HUES6 (cell line): ENCODE data around the gene SKA3.
"Not testable (repeated sequence)": the region's sequence is repeated elsewhere in the genome, so short reads cannot be mapped to it uniquely, and the experiment has no call there.

ENCODE experiments used
- H3K27ac ChIP-seq: 2 replicates; pipeline ENCODE4 v1.7.0; 2013; ENCODE audit warnings: low read depth, mild to moderate bottlenecking, low read length, inconsistent platforms
- H3K27me3 ChIP-seq: 2 replicates; pipeline ENCODE4 v1.6.1; 2013; ENCODE audit warnings: low read length; ENCODE audit not compliant: control insufficient read depth, insufficient read depth
- H3K36me3 ChIP-seq: 2 replicates; pipeline ENCODE4 v1.6.1; 2013; ENCODE audit warnings: low read length; ENCODE audit not compliant: control insufficient read depth, insufficient read depth
- H3K4me1 ChIP-seq: 2 replicates; pipeline ENCODE4 v1.6.1; 2013; ENCODE audit warnings: low read length; ENCODE audit not compliant: control insufficient read depth, insufficient read depth
- H3K4me3 ChIP-seq: 2 replicates; pipeline ENCODE4 v1.5.1; 2013; ENCODE audit warnings: low read depth, low read length
- H3K9ac ChIP-seq: one replicate; pipeline ENCODE4 v1.6.1; 2013; ENCODE audit warnings: mild to moderate bottlenecking, low read length
- H3K9me3 ChIP-seq: 2 replicates; pipeline ENCODE4 v1.6.1; 2013; ENCODE audit warnings: low read depth, low read length; ENCODE audit not compliant: control insufficient read depth, insufficient read depth

Gene SKA3

GRCh38 chr13:21135833-21136232 is 40.5 kb downstream of the SKA3 start:
- not testable (repeated sequence) for H3K4me3 ChIP-seq, H3K9ac ChIP-seq, H3K4me1 ChIP-seq, H3K27me3 ChIP-seq, H3K27ac ChIP-seq, H3K36me3 ChIP-seq, H3K9me3 ChIP-seq

GRCh38 chr13:21134475-21134874 is 41.9 kb downstream of the SKA3 start:
- Histone ChIP-seq H3K36me3 (no peaks in the 10 kb centered on the region), H3K27me3 (no peaks in the 10 kb centered on the region), H3K9ac (no peak overlapping the region), H3K4me3 (no peak overlapping the region), H3K4me1 (peaks cover under 1% of the 10 kb centered on the region; the same call in 1 of the 2 replicates), H3K9me3 (no peaks in the 10 kb centered on the region), H3K27ac (no peak overlapping the region)

- no peak overlapping the region for H3K27ac ChIP-seq
- no peaks in the 10 kb centered on the region for H3K27me3 ChIP-seq
- no peaks in the 10 kb centered on the region; the same call in 1 of the 2 replicates for H3K4me1 ChIP-seq
- H3K9ac ChIP-seq: no peak overlapping the region
- H3K4me3 ChIP-seq: no peak overlapping the region
- no peaks in the 10 kb centered on the region for H3K9me3 ChIP-seq
- H3K36me3 ChIP-seq: no peaks in the 10 kb centered on the region
Observed at GRCh38 chr13:21133077-21133476, 43.3 kb downstream of the SKA3 start.

GRCh38 chr13:21130116-21130515 is 46.2 kb downstream of the SKA3 start:
- Histone ChIP-seq H3K27me3 (no peaks in the 10 kb centered on the region), H3K9ac (no peak overlapping the region), H3K27ac (no peak overlapping the region), H3K36me3 (no peaks in the 10 kb centered on the region), H3K4me1 (peaks cover 4% of the 10 kb centered on the region; the same call in 1 of the 2 replicates), H3K4me3 (no peak overlapping the region), H3K9me3 (no peaks in the 10 kb centered on the region)

GRCh38 chr13:21124852-21125251 is 51.5 kb downstream of the SKA3 start:
- Histone ChIP-seq H3K36me3 (no peaks in the 10 kb centered on the region), H3K27ac (no peak overlapping the region; the same call in 1 of the 2 replicates), H3K4me3 (no peak overlapping the region), H3K4me1 (peaks cover 15% of the 10 kb centered on the region), H3K9me3 (no peaks in the 10 kb centered on the region), H3K27me3 (no peaks in the 10 kb centered on the region), H3K9ac (no peak overlapping the region)

GRCh38 chr13:21123956-21124355 is 52.4 kb downstream of the SKA3 start:
- no peaks in the 10 kb centered on the region for H3K27me3 ChIP-seq
- peaks cover 15% of the 10 kb centered on the region for H3K4me1 ChIP-seq
- no peak overlapping the region for H3K9ac ChIP-seq
- no peaks in the 10 kb centered on the region for H3K9me3 ChIP-seq
- H3K36me3 ChIP-seq: no peaks in the 10 kb centered on the region
- H3K27ac ChIP-seq: no peak overlapping the region
- no peak overlapping the region for H3K4me3 ChIP-seq

- no peak overlapping the region for H3K4me3 ChIP-seq
- H3K36me3 ChIP-seq: no peaks in the 10 kb centered on the region
- H3K27me3 ChIP-seq: no peaks in the 10 kb centered on the region
- H3K9ac ChIP-seq: no peak overlapping the region
- peaks cover 6% of the 10 kb centered on the region; the same call in 1 of the 2 replicates for H3K9me3 ChIP-seq
- H3K4me1 ChIP-seq: peaks cover 15% of the 10 kb centered on the region
- no peak overlapping the region for H3K27ac ChIP-seq
Observed at GRCh38 chr13:21121616-21122015, 54.7 kb downstream of the SKA3 start.

GRCh38 chr13:21120191-21120590 is 56.2 kb downstream of the SKA3 start:
- no peaks in the 10 kb centered on the region for H3K36me3 ChIP-seq
- peaks cover 11% of the 10 kb centered on the region for H3K4me1 ChIP-seq
- H3K27ac ChIP-seq: no peak overlapping the region
- H3K4me3 ChIP-seq: no peak overlapping the region
- peaks cover 6% of the 10 kb centered on the region; the same call in 1 of the 2 replicates for H3K9me3 ChIP-seq
- no peak overlapping the region for H3K9ac ChIP-seq
- no peaks in the 10 kb centered on the region for H3K27me3 ChIP-seq

GRCh38 chr13:21119526-21119925 is 56.8 kb downstream of the SKA3 start:
- H3K9me3 ChIP-seq: peaks cover 6% of the 10 kb centered on the region; the same call in 1 of the 2 replicates
- no peak overlapping the region for H3K27ac ChIP-seq
- peaks cover 7% of the 10 kb centered on the region for H3K4me1 ChIP-seq
- no peaks in the 10 kb centered on the region for H3K27me3 ChIP-seq
- H3K4me3 ChIP-seq: no peak overlapping the region
- no peaks in the 10 kb centered on the region for H3K36me3 ChIP-seq
- H3K9ac ChIP-seq: no peak overlapping the region

GRCh38 chr13:21118180-21118579 is 58.2 kb downstream of the SKA3 start:
- H3K9me3 ChIP-seq: peaks cover 6% of the 10 kb centered on the region; the same call in 1 of the 2 replicates
- no peaks in the 10 kb centered on the region for H3K36me3 ChIP-seq
- no peaks in the 10 kb centered on the region for H3K4me1 ChIP-seq
- no peak overlapping the region for H3K9ac ChIP-seq
- H3K27me3 ChIP-seq: no peaks in the 10 kb centered on the region
- no peak overlapping the region for H3K27ac ChIP-seq
- no peak overlapping the region for H3K4me3 ChIP-seq

GRCh38 chr13:21117104-21117809 is 59.1 kb downstream of the SKA3 start:
- H3K36me3 ChIP-seq: no peaks in the 10 kb centered on the region
- H3K27me3 ChIP-seq: no peaks in the 10 kb centered on the region
- no peaks in the 10 kb centered on the region for H3K4me1 ChIP-seq

More at GRCh38 chr13:21117104-21117809, 59.1 kb downstream of the SKA3 start:
- H3K9ac ChIP-seq: no peak overlapping the region
- no peak overlapping the region for H3K4me3 ChIP-seq
- H3K27ac ChIP-seq: no peak overlapping the region
- H3K9me3 ChIP-seq: peaks cover 6% of the 10 kb centered on the region; the same call in 1 of the 2 replicates
